SK-N-SH treated with all-trans-retinoic acid at 6 μM for 48 hours (cell line): Measurements from ENCODE around the gene ATP6AP2.

Source experiments
- ATAC-seq: fragments of 200-7000 bp; cut with Tn5 transposase; 3 replicates; pipeline ENCODE4 v1.9.1; 2020; ENCODE audit warnings: mild to moderate bottlenecking, moderate library complexity
- ARNTL ChIP-seq: fragments of 450-650 bp; formaldehyde crosslinking; IDR thresholded peaks from 2 replicates; pipeline ENCODE4 v1.5.0; 2020; ENCODE audit warnings: low read depth, mild to moderate bottlenecking, moderate library complexity, borderline replicate concordance
- BACH2 ChIP-seq: fragments of 250-450 bp; sonication (Bioruptor Pico); IDR thresholded peaks from 2 replicates; pipeline ENCODE4 v1.9.0; 2021; ENCODE audit warnings: mild to moderate bottlenecking, borderline replicate concordance
- CSDC2 ChIP-seq: fragments of 250-450 bp; sonication (Bioruptor Pico); IDR thresholded peaks from 2 replicates; pipeline ENCODE4 v1.5.0; 2020; ENCODE audit warnings: mild to moderate bottlenecking, moderate library complexity
- ESRRG ChIP-seq: fragments of 250-450 bp; sonication (Bioruptor Pico); IDR thresholded peaks from 2 replicates; pipeline ENCODE4 v1.6.1; 2021; ENCODE audit warnings: mild to moderate bottlenecking
- OSR1 ChIP-seq: fragments of 250-450 bp; sonication (Bioruptor Pico); IDR thresholded peaks from 2 replicates; pipeline ENCODE4 v1.8.0; 2022; ENCODE audit warnings: moderate library complexity, mild to moderate bottlenecking, inconsistent platforms
- PPARA ChIP-seq: fragments of 250-450 bp; sonication (Bioruptor Pico); IDR thresholded peaks from 2 replicates; pipeline ENCODE4 v1.5.0; 2020; ENCODE audit warnings: mild to moderate bottlenecking, borderline replicate concordance
- TCF4 ChIP-seq: fragments of 250-450 bp; sonication (Bioruptor Pico); IDR thresholded peaks from 2 replicates; pipeline ENCODE4 v1.8.0; 2021; ENCODE audit warnings: mild to moderate bottlenecking, moderate library complexity, borderline replicate concordance
- TOX ChIP-seq: fragments of 250-450 bp; sonication (Bioruptor Pico); IDR thresholded peaks from 2 replicates; pipeline ENCODE4 v1.8.0; 2021; ENCODE audit warnings: mild to moderate bottlenecking, moderate library complexity, borderline replicate concordance
- ZC3H10 ChIP-seq: fragments of 250-450 bp; sonication (Bioruptor Pico); IDR thresholded peaks from 2 replicates; pipeline ENCODE4 v1.5.1; 2021; ENCODE audit warnings: mild to moderate bottlenecking, moderate library complexity
- ZFP3 ChIP-seq: fragments of 250-450 bp; sonication (Bioruptor Pico); IDR thresholded peaks from 2 replicates; pipeline ENCODE4 v1.5.0; 2020; ENCODE audit warnings: mild to moderate bottlenecking, moderate library complexity
- ZFP30 ChIP-seq: fragments of 450-650 bp; formaldehyde crosslinking; IDR thresholded peaks from 2 replicates; pipeline ENCODE4 v1.5.0; 2022; ENCODE audit warnings: mild to moderate bottlenecking, moderate library complexity
- ZNF70 ChIP-seq: fragments of 450-650 bp; formaldehyde crosslinking; IDR thresholded peaks from 2 replicates; pipeline ENCODE4 v1.5.0; 2020; ENCODE audit warnings: mild to moderate bottlenecking, moderate library complexity
- TF ChIP-seq, protein P1 (sequence below): fragments of 250-450 bp; sonication (Bioruptor Pico); IDR thresholded peaks from 2 replicates; pipeline ENCODE4 v1.5.0; 2020; ENCODE audit warnings: mild to moderate bottlenecking, moderate library complexity
- TF ChIP-seq, protein P2 (sequence below): fragments of 250-450 bp; sonication (Bioruptor Pico); IDR thresholded peaks from 2 replicates; pipeline ENCODE4 v1.5.1; 2021; ENCODE audit warnings: mild to moderate bottlenecking, moderate library complexity
- TF ChIP-seq, protein P3 (sequence below): fragments of 250-450 bp; sonication (Bioruptor Pico); IDR thresholded peaks from 2 replicates; pipeline ENCODE4 v1.8.0; 2020; ENCODE audit warnings: mild to moderate bottlenecking, moderate library complexity, borderline replicate concordance
- TF ChIP-seq, protein P4 (sequence below): fragments of 250-450 bp; sonication (Bioruptor Pico); IDR thresholded peaks from 2 replicates; pipeline ENCODE4 v1.5.1; 2020; ENCODE audit warnings: low read depth, mild to moderate bottlenecking, moderate library complexity

ATP6AP2 gene

DNA sequence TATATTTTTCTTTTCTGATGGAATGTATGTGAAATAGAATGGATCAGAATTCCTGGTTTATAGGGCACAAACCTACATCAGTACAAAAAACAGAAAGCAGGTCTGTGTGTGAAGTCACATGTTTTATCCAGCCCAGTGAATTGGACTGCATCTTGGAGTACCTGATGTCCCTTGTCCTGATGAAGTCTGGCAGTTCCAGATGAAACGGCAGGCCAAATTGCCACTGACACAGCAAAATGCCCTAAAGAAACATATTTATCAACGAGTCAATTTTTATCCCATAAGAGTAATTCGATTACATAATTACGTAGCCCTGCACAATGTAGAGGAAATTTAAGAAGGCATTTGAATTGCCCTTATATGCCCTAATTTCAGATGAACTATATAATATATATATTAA lies 37.8 kb upstream of the ATP6AP2 start:
- no peak for ATAC-seq
- TF ChIP-seq, protein P1, sequence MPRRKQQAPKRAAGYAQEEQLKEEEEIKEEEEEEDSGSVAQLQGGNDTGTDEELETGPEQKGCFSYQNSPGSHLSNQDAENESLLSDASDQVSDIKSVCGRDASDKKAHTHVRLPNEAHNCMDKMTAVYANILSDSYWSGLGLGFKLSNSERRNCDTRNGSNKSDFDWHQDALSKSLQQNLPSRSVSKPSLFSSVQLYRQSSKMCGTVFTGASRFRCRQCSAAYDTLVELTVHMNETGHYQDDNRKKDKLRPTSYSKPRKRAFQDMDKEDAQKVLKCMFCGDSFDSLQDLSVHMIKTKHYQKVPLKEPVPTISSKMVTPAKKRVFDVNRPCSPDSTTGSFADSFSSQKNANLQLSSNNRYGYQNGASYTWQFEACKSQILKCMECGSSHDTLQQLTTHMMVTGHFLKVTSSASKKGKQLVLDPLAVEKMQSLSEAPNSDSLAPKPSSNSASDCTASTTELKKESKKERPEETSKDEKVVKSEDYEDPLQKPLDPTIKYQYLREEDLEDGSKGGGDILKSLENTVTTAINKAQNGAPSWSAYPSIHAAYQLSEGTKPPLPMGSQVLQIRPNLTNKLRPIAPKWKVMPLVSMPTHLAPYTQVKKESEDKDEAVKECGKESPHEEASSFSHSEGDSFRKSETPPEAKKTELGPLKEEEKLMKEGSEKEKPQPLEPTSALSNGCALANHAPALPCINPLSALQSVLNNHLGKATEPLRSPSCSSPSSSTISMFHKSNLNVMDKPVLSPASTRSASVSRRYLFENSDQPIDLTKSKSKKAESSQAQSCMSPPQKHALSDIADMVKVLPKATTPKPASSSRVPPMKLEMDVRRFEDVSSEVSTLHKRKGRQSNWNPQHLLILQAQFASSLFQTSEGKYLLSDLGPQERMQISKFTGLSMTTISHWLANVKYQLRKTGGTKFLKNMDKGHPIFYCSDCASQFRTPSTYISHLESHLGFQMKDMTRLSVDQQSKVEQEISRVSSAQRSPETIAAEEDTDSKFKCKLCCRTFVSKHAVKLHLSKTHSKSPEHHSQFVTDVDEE: 0 out of 2 replicates have a peak, but pooled peaks have one; percentile 23
- TF ChIP-seq OSR1 (no peak), BACH2 (CRISPR knock-in tag) (no peak), TCF4 (CRISPR knock-in tag) (peak; percentile 41; the same call in 1 of the 2 replicates), ZFP3 (CRISPR knock-in tag) (no peak)
- TF ChIP-seq, protein P2, sequence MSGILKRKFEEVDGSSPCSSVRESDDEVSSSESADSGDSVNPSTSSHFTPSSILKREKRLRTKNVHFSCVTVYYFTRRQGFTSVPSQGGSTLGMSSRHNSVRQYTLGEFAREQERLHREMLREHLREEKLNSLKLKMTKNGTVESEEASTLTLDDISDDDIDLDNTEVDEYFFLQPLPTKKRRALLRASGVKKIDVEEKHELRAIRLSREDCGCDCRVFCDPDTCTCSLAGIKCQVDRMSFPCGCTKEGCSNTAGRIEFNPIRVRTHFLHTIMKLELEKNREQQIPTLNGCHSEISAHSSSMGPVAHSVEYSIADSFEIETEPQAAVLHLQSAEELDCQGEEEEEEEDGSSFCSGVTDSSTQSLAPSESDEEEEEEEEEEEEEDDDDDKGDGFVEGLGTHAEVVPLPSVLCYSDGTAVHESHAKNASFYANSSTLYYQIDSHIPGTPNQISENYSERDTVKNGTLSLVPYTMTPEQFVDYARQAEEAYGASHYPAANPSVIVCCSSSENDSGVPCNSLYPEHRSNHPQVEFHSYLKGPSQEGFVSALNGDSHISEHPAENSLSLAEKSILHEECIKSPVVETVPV (CRISPR knock-in tag): no peak

DNA sequence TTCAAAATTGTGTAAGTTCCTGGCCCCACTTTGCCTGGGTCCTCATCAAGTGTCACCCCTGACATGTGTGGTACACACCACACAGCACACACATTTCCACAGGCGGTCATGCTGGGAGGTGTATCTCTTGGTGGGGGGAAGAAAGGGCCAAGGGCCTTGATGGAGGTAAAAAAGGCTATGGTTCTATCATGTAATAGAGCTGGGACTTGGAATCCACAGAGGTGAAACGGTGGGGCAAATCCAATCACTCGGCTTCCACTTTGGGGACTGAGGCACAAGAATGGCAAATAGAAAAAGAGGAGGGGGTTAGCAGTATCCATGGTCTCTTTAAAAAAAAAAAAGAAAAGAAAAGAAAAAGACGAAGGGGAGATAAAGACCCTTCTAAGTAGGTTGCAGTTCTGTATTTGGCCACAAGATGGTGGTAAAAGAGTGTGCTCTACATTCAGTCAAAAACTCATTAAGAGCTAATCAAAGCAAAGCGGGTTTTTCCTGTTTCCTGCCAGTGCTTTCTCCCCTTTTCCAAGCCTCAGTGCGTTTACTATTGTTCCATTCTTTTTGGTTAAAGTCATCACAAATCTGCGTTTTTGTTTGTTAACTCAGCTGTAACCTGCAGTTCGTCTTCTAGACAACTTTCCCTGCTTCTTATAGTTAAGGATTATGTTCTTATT lies 37.0 kb upstream of the ATP6AP2 start:
- TF ChIP-seq PPARA (CRISPR knock-in tag) (no peak), CSDC2 (CRISPR knock-in tag) (no peak), ZFP30 (0 out of 2 replicates have a peak, but pooled peaks have one; percentile 44), ESRRG (no peak), ZNF70 (CRISPR knock-in tag) (no peak), ZFP3 (CRISPR knock-in tag) (no peak)
- TF ChIP-seq, protein P3, sequence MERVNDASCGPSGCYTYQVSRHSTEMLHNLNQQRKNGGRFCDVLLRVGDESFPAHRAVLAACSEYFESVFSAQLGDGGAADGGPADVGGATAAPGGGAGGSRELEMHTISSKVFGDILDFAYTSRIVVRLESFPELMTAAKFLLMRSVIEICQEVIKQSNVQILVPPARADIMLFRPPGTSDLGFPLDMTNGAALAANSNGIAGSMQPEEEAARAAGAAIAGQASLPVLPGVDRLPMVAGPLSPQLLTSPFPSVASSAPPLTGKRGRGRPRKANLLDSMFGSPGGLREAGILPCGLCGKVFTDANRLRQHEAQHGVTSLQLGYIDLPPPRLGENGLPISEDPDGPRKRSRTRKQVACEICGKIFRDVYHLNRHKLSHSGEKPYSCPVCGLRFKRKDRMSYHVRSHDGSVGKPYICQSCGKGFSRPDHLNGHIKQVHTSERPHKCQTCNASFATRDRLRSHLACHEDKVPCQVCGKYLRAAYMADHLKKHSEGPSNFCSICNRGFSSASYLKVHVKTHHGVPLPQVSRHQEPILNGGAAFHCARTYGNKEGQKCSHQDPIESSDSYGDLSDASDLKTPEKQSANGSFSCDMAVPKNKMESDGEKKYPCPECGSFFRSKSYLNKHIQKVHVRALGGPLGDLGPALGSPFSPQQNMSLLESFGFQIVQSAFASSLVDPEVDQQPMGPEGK (CRISPR knock-in tag): no peak
- TF ChIP-seq, protein P4, sequence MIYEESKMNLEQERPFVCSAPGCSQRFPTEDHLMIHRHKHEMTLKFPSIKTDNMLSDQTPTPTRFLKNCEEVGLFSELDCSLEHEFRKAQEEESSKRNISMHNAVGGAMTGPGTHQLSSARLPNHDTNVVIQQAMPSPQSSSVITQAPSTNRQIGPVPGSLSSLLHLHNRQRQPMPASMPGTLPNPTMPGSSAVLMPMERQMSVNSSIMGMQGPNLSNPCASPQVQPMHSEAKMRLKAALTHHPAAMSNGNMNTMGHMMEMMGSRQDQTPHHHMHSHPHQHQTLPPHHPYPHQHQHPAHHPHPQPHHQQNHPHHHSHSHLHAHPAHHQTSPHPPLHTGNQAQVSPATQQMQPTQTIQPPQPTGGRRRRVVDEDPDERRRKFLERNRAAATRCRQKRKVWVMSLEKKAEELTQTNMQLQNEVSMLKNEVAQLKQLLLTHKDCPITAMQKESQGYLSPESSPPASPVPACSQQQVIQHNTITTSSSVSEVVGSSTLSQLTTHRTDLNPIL (CRISPR knock-in tag): no peak
- ATAC-seq: peak; percentile 77

DNA sequence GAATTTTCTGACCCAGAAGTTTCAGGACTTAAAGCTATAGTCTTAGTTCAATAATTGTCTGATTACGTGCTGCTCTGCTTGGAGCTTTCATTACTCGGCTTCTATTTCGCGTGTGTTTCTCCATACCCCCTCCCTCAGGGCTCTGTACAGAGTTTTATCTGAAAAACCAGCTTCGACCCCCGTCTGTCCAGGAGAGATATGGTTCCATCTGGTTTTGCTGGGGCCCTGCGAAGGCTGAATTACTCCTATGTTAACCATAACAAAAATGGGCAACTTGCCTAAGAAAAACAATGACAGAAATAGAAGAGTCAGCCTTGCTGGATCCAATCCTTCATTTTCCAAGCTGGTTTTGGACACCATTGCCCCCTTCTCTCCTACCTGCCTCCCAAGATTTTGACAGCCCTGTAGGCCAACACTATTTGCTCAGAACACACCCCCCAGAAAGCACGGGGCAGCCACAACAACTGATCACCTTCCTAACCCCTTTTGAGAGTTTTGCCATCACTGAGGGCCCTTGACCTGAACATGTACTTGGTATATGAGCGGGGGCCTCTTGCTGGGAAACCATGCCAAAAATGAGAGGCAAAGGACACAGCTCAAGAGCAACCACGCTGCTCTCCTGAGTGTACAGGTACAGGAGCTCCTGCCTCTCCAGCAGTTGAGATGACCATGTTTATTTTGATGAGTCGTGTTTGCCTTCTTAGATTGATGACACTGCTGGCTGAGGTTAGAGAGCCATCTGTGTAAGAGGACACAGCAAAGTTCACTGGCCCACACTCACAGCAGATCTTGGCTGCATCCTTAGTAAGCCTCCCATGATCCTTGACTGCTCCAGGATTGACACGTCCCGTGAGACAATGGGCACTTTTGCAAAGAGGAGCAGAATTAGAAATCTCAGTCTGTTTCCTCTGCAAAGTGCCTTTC lies 36.2 kb upstream of the ATP6AP2 start:
- ATAC-seq: peak; percentile 18; the same call in 1 of the 3 replicates
- TF ChIP-seq ZFP3 (CRISPR knock-in tag) (peak; percentile 60; the same call in 1 of the 2 replicates), ZC3H10 (CRISPR knock-in tag) (no peak), ARNTL (CRISPR knock-in tag) (no peak), PPARA (CRISPR knock-in tag) (no peak), TOX (no peak), ZFP30 (no peak)
- TF ChIP-seq, protein P2 (CRISPR knock-in tag): no peak
- TF ChIP-seq, protein P3 (CRISPR knock-in tag): no peak
